LHCN-M2 (cell line): ENCODE measurements around the gene PDCD1. TPM values are rescaled to one million over a fixed set of nuclear protein-coding genes. Genes with fewer than 3 reads are reported as not detected.
"Not testable (repeated sequence)": the region's sequence is repeated elsewhere in the genome, so short reads cannot be mapped to it uniquely, and the experiment has no call there.

Experiments used
- DNase-seq: peaks from one replicate; pipeline ENCODE4 v3.0.0-alpha.2; 2012; ENCODE audit warnings: low read depth
- total RNA-seq: library from RNA; depleted of rRNA; stranded (reverse); fragments of >200 nt; gene quantifications from 2 replicates; pipeline ENCODE4 v1.2.3, GENCODE V29; 2014

Gene PDCD1
- total RNA-seq, 1 experiment from 2014 or later: not detected

DNA sequence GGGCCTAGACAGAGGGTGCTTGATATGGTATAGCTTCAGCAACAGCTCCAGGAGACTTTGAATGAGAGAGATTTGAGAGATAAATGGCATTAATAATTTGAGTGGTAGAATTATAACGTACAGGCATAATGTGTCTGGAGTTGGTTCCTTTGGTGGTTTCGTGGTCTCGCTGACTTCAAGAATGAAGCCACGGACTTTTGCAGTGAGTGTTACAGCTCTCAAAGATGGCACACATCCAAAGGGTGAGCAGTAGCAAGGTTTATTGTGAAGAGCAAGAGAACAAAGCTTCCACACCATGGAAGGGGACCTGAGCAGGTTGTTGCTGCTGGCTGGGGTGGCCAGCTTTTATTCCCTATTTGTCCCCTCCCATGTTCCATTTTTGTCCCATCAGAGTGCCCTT is 23.1 kb downstream of the PDCD1 start:
- no peak for DNase-seq

DNA sequence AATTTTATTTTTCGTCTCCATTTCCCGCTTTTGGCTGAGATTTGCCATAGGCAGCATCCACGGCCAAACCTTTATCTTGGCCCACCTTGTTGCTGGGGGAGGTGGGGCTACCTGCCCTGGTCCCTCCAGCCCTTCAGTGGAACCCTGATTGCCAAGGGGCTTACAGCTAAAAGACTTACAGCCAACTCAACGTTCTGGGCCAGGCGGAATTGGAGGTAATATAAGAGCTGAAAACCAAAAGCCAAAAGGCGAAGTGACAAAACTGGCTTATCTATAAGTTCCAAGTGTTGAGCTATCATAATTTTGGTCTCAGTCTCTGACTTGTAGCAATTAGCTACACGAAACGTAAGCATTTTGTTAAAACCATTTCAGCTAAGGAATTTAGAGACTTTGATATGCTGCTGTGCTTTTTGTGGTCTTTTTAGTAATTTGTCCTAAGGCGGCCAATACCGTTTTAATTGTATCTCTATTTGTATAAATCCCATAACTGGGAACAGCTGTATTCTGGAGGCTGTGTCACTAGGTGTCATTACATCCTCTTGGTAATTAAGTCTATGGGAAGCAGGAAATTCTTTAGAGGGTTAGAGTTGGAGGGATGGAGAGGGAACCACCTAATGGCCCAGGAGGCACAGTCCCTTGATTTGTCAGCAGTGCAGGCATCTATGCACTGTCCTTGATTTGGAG is 24.0 kb downstream of the PDCD1 start:
- DNase-seq: no peak

DNA sequence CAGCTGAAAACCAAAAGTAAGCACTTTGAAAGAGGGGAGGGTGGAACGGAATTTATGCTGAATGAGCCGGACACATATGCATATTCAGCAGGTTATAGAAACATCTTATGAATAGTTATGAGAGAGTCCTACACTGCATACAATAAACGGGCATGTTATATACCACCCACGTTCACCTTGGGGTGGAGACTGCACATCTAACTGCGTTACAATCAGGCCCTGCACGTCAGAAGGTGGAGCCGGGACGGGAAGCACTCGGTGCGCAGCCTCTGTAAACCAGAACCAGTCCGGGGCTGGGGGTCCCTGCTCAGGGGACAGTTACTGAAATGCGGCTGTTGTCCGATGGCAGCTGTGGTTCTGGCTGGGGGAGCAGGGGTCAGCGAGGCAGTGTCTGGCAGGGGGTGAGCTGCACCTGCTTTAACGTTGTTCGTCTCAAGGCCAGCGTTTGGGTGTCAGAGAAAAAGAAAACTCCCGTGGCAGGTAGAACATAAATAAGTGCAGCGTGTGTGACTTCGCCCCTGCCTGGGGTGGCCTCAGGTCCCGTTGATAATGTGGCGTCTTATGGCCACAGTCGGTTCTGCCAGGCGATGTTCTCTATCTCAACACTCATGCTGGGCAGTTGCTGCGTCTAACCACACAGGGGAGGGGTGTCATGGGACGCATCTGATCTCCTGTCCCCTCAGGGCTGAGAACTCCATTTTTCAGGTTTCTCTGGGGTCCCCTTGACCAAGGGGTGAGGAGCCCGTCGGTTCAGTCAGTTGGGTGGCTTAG is 24.8 kb downstream of the PDCD1 start:
- not testable (repeated sequence) for DNase-seq

DNA sequence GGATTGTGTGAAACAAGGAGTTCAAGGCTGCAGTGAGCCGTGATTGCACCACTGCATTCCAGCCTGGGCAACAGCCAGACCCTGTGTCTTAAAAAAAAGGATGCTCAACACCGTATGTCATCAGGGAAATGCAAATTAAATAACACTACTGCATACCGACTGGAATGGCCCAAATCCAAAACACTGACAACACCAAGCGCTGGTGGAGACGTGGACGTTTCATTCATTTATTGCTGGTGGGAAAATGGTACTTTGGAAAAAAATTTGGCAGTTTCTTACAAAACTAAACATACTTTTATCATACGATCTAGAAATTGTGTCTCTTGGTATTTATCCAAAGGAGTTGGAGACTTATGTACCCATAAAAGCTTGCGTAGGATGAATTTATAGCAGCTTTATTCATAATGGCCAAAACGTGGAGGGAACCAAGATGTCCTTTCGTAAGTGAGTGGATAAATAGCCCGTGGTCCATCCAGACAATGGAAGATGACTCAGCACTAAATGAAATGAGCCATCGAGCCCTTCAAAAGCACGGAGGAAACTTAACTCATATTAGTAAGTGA is 25.5 kb downstream of the PDCD1 start:
- DNase-seq: no peak

DNA sequence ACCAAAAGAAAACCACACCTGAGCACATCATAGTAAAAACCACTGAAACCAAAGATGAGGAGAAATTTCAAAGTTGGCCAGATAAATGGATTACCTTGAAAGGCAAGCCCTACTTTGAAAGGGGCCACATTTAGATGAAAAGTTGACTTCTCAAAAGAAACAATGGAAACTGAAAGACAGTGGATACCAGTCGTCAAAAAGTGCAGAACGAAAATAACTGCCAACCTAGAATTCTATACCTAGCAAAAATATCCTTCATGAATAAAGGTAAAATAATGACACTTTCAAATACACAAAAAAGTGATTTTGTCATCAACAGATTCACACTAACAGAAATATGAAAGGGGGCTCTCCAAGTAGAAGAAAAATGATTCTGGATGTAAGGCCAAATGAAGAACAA is 31.3 kb downstream of the PDCD1 start:
- no peak for DNase-seq

DNA sequence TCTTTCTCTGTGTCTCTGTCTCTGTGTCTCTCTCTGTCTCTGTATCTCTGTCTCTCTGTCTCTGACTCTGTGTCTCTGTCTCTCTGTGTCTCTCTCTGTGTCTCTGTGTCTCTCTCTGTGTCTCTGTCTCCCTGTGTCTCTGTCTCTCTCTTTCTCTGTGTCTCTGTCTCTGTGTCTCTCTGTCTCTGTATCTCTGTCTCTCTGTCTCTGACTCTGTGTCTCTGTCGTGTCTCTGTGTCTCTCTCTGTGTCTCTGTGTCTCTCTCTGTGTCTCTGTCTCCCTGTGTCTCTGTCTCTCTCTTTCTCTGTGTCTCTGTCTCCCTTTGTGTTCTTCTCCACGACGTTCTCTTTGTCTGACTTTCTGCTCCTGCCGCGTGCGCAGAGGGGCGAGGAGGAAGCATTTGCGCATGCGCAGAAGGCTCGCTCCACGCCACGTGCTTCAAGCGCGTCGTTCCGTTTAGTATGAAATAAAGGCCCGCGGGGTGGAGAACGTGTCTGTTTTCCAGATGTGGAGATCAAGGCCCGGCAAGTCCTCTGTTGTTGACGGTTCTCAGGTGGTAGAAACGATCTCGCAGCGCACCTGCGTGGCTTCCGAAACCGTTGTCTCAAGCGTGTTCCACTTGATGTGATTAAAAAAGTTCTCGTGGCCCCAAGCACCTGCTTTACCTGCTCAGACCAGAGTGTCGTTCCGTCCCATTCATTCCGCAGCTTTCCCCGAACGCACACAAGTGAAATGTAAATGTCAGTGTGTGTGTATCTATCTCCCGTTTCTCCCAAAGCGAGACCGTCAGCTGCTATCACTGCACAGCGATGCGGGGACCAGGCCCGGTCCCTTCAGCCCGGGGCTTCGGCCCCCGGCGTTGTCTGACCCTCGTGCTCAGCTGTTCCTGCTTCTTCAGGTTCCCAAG is 34.9 kb downstream of the PDCD1 start:
- DNase-seq: not testable (repeated sequence)

DNA sequence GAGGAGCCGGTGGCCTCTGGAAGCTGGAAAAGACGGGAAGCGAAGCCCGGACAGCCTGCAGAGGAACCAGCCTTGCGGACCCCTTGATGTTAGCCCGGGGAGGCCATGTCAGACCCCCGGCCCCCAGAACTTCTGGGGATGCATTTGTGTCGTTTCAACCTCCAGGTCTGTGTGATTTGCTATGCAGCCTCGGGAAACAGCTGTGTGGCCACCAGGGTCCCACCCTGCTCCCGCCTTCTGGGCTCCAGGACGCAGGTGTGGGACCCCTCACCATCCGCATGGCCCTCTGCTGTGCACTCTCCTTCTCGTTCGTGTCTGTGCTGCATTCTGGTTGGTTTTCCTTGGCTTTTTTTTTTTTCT is 36.5 kb downstream of the PDCD1 start:
- no peak for DNase-seq

DNA sequence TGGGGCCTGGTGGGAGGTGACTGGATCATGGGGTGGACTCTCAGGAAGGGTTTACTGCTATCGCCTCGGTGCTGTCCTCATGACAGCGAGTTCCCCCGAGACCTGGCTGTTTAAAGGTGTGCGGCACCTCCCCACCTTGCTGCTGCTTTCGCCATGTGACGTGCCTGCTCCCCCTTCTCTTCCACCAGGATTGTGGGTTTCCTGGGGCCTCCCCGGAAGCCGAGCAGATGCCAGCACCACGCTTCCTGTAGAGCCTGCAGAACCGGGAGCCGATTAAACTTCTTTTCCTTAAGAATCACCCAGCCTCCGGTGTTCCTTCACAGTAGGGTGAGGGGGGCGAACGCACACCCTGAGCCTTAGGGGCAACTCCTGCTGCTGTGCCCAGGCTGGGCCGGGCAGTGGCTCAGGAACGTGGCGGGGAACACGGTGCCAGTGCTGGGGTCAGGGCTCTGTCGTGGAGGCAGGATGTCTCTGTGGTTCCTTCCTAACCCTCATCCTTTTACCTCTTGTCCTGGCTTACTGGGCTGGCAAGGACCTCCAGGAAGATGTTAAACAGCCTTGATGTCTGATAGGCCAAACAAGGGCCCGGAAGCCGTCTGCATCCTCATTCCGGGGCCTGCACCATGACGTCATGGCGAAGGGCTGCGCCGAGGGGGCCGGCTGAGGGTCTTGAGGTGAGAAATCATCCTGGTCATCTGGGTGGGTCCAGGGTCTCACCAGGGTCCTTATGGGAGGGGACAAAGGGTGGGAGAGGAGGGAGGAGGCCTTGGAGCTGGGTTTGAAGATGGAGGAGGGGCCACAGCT is 37.0 kb downstream of the PDCD1 start:
- no peak for DNase-seq

DNA sequence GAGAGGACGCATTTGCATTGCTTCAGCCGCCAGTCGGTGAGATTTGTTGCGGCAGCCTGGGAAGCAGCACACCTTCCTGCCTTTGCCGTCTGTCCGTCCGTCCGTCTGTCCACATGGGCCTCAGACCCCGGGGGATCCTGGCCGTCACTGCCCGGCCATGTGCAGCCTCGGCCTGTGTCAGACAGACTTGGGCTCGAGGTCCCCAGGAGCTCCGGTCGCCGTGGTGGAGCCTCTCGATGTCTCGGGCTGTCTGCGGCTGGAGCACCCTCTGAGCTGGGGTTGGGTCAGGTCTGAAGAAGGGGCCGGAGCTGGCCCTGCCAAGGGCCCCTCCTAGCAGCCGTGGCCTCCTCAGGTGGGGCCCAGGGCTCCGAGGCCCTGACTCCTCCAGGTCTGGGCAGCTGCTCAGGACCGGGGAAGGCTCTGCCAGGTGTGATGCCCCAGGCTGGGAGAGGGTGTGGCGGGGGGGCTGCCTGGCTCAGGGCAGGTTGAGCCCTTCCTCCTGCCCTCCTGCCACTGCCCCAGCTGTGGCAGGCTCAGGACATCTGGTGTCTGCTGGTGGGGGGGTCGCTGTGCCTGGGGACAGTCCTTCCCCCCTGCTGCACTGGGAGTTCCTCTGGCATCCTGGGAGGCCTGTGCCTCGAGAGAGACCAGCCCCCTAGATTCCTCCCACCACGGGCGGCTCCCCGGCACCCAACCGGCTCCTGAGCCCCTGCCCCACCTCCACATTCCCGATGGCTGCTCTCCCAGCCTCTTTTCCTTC is 37.9 kb downstream of the PDCD1 start:
- DNase-seq: no peak

DNA sequence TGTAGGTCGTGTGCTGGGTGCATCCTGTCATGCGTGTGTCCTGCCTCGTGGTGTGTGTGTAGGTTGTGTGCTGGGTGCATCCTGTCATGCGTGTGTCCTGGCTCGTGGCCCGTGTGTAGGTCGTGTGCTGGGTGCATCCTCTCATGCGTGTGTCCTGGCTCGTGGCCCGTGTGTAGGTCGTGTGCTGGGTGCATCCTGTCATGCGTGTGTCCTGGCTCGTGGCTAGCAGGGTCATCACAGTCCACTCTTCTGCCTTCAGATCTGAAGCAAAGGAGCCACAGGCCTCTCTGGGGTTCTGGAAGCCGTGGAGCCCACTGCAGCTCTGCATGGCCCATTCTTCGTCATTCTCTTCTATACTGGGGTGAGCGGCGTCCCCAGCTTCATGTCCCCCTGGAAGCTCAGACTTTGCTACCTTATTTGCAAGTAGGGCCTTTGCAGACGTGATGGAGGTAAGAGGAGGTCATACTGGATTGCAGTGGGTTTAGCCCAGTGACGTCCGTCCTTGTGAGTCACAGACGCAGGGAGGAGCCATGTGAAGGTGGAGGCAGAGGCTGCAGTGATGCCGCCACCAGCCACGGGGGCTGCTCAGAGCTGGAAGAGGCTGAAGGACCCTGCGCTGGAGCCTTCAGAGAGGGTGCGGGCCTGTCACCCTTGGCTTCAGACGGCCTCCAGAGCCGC is 38.6 kb downstream of the PDCD1 start:
- DNase-seq: not testable (repeated sequence)

DNA sequence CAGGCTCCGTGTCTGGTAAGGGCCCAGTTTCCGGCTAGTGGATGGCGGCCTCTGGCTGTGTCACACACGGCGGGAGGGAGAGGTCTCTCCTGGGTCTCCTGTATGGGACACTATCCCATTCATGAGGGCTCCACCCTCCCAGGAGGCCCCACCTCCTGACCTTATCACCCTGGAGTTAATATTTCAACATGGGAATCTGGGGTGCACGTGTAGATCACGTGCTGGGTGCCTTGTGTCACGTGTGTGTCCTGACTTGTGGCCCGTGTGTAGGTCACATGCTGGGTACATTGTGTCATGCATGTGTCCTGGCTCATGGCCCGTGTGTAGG is 39.8 kb downstream of the PDCD1 start:
- no peak for DNase-seq

DNA sequence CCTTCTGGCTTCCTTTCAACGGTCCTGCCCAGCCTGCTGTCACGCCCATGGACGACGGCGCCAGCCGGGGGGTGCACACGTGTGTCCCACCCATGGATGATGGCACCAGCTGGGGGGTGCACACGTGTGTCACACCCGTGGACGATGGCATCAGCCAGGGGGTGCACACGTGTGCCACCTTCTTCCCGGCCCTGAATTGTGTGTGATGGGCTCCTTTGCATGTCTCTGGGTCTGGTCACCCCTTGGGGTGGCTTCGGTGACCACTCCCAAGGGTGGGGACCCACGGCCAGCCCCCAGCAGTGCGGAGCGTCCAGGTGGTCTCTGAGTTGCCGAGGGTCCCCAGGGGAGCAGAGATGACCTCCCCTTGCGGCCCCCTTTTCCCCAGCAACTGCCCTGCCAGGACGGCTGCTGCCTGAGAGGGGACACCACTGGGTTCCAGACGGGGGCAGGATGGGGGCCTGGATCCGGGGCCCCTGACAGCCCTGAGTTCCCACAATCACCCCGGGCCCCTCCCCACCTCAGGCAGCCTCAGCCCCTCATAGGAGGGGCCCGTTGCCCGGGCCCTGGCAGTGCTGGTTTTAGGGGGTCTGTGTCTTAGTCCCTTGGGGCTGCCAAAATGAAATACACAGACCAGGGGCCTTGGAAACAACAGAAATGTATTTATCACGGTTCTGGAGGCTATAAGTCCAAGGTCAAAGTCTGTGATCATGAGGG is 40.3 kb downstream of the PDCD1 start:
- DNase-seq: no peak

DNA sequence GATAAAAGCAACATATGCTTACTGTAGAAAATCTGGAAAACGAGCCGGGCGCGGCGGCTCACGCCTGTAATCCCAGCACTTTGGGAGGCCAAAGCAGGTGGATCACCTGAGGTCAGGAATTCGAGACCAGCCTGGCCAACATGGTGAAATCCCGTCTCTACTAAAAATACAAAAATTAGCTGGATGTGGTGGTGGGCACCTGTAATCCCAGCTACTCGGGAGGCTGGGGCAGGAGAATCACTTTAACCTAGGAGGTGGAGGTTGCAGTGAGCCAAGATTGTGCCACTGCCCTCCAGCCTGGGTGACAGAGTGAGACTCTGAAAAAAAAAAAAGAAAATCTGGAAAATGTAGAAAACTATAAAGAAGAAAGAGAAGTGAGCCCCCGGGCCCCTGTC is 40.9 kb downstream of the PDCD1 start:
- DNase-seq: not testable (repeated sequence)

DNA sequence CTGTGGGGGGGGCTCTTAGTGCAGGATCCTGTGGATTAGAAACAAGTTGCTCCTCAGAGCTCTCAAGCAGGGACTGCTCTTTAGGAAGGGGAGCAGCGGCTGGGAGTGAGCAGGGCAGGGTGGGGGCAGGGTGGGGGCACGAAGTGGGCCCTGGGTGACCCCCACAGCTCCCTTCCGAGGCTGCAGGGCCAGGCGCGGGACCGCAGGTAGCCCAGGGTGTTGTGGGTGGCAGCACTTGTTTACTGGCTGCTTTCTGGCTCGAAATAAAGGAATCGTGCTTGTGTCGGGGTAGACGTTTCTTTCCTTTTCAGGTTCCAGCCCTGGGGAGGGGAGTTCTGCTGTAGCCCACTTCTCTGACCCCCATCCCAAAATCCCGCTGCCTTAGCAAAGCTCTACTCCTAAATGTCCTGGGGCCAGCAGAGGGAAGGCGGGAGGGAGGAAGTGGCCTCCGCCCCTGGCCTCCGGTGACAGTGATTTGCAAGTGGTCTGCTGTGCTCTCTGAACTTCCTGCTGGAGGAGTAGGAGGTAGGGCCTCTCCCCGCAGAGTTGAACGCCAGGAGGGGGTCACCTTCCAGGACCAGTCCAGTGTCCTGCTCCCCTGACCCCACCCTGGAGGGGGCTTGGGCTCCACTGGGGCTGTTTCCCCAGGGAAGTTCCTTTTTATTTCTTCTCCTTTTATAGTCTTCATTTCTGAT is 41.4 kb downstream of the PDCD1 start:
- DNase-seq: no peak

DNA sequence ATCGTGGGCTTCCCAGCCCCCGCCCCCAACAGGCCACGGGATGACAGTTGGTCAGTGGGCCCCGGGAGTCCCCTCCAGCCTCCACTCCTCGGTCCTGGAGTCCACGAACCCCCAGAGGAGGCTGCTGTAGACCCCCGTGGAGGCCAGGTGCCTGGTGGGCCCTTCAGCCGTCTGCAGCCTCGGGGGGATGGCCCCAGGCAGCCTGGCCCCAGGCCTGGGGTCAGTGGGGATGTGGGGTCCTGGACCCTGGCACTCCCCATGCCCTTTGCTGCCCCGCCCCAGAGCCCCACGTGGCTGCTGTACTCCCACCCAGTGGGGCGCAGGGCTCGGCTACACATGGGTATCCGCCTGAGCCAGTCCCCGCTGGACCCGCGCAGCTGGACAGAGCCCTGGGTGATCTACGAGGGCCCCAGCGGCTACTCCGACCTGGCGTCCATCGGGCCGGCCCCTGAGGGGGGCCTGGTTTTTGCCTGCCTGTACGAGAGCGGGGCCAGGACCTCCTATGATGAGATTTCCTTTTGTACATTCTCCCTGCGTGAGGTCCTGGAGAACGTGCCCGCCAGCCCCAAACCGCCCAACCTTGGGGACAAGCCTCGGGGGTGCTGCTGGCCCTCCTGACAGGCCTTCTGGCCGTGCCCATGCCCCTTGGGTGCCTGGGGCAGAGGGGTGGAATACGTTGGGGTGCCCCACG is 42.1 kb downstream of the PDCD1 start:
- no peak for DNase-seq

DNA sequence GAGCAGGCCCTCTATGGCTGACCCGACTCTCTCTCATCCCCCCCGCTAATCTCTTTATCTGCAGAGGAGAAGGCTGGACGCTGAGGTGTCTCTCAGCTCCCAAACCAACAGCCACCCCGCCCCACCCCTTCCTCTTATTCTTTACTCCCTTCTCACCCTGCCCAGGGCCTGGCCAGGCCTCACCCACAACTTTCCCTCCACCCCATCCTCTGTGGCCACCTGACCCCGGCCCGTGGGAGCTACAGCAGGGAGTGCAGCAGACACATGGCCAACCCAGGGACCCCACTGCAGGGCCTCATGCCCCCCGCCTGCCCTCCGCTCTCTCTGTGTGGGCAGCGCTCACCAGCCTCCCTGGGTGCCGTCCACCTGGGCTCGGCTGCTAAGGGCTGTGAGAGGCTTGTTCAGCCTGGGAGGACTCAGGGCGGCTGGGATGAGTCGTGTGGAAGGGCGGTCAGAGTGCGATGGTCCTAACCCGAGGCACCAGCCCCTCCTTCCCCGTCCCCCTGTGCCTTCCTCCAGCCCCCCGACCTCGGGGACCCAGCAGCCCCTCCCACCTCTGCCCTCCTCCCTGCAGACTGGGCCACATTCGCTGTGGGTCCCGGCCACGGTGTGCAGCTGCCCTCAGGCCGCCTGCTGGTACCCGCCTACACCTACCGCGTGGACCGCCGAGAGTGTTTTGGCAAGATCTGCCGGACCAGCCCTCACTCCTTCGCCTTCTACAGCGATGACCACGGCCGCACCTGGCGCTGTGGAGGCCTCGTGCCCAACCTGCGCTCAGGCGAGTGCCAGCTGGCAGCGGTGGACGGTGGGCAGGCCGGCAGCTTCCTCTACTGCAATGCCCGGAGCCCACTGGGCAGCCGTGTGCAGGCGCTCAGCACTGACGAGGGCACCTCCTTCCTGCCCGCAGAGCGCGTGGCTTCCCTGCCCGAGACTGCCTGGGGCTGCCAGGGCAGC is 42.9 kb downstream of the PDCD1 start:
- no peak for DNase-seq
